ENCODE data around the gene F11R. TPM values are rescaled to one million over a fixed set of nuclear protein-coding genes. Genes with fewer than 3 reads are reported as not detected.

Gene F11R
- total and polyA plus RNA-seq, 2 donors (not counting 1 experiment from before 2014, with no cell fraction given), result 0.50 to 0.66 TPM

Other genes with a start within 250 kb of the F11R start
- gene LY9, start 225.0 kb downstream of the F11R start, total RNA-seq, result not detected in 2 replicates
- gene LY9, start 225.0 kb downstream of the F11R start, polyA plus RNA-seq, result not detected in 2 replicates
- gene CD244, start 158.3 kb downstream of the F11R start, total RNA-seq, result not detected in 2 replicates
- not detected in 2 replicates for gene CD244, start 158.3 kb downstream of the F11R start, polyA plus RNA-seq
- under 0.01 TPM in 1 of 2 replicates, not detected in the other for gene ITLN1, start 136.0 kb downstream of the F11R start, total RNA-seq
- gene ITLN1, start 136.0 kb downstream of the F11R start, polyA plus RNA-seq, result not detected in 2 replicates
- gene ITLN2, start 66.3 kb downstream of the F11R start, total RNA-seq, result not detected in 2 replicates
- not detected in 2 replicates for gene ITLN2, start 66.3 kb downstream of the F11R start, polyA plus RNA-seq
- 0.66 and 0.77 TPM in 2 replicates for gene TSTD1, start 17.8 kb upstream of the F11R start, total RNA-seq
- gene TSTD1, start 17.8 kb upstream of the F11R start, polyA plus RNA-seq, result 0.24 and 7.5 TPM in 2 replicates
- gene USF1, start 24.8 kb upstream of the F11R start, total RNA-seq, result 71.7 and 80.1 TPM in 2 replicates
- 23.9 and 25.0 TPM in 2 replicates for gene USF1, start 24.8 kb upstream of the F11R start, polyA plus RNA-seq
- not detected in 2 replicates for gene ARHGAP30, start 48.7 kb upstream of the F11R start, total RNA-seq
- 0.01 TPM in 1 of 2 replicates, not detected in the other for gene ARHGAP30, start 48.7 kb upstream of the F11R start, polyA plus RNA-seq
- under 0.01 and 0.33 TPM in 2 replicates for gene NECTIN4, start 68.4 kb upstream of the F11R start, total RNA-seq
- 0.07 and 0.16 TPM in 2 replicates for gene NECTIN4, start 68.4 kb upstream of the F11R start, polyA plus RNA-seq
- 0.77 and 3.0 TPM in 2 replicates for gene KLHDC9, start 77.2 kb upstream of the F11R start, total RNA-seq
- gene KLHDC9, start 77.2 kb upstream of the F11R start, polyA plus RNA-seq, result 0.95 and 1.5 TPM in 2 replicates
- 39.6 and 45.5 TPM in 2 replicates for gene PFDN2, start 96.9 kb upstream of the F11R start, total RNA-seq
- gene PFDN2, start 96.9 kb upstream of the F11R start, polyA plus RNA-seq, result 145 and 188 TPM in 2 replicates
- gene NIT1, start 97.0 kb upstream of the F11R start, total RNA-seq, result 24.7 and 30.6 TPM in 2 replicates
- gene NIT1, start 97.0 kb upstream of the F11R start, polyA plus RNA-seq, result 42.6 and 83.1 TPM in 2 replicates
- gene DEDD, start 111.5 kb upstream of the F11R start, total RNA-seq, result 15.4 and 21.6 TPM in 2 replicates
- 40.0 and 40.3 TPM in 2 replicates for gene DEDD, start 111.5 kb upstream of the F11R start, polyA plus RNA-seq
- gene UFC1, start 132.8 kb upstream of the F11R start, total RNA-seq, result 87.0 and 95.8 TPM in 2 replicates
- gene UFC1, start 132.8 kb upstream of the F11R start, polyA plus RNA-seq, result 154 and 168 TPM in 2 replicates
- gene USP21, start 138.3 kb upstream of the F11R start, total RNA-seq, result 7.7 and 10.2 TPM in 2 replicates
- gene USP21, start 138.3 kb upstream of the F11R start, polyA plus RNA-seq, result 11.7 and 13.6 TPM in 2 replicates
- gene PPOX, start 145.3 kb upstream of the F11R start, total RNA-seq, result 9.2 and 12.2 TPM in 2 replicates
- gene PPOX, start 145.3 kb upstream of the F11R start, polyA plus RNA-seq, result 5.6 and 6.0 TPM in 2 replicates
- 13.4 and 18.7 TPM in 2 replicates for gene B4GALT3, start 156.4 kb upstream of the F11R start, total RNA-seq
- 17.8 and 19.2 TPM in 2 replicates for gene B4GALT3, start 156.4 kb upstream of the F11R start, polyA plus RNA-seq
- 0.51 and 1.3 TPM in 2 replicates for gene ADAMTS4, start 177.9 kb upstream of the F11R start, total RNA-seq
- 0.75 and 1.0 TPM in 2 replicates for gene ADAMTS4, start 177.9 kb upstream of the F11R start, polyA plus RNA-seq
- 142 and 194 TPM in 2 replicates for gene NDUFS2, start 181.2 kb upstream of the F11R start, total RNA-seq
- gene NDUFS2, start 181.2 kb upstream of the F11R start, polyA plus RNA-seq, result 135 and 141 TPM in 2 replicates
- not detected in 2 replicates for gene FCER1G, start 194.1 kb upstream of the F11R start, total RNA-seq
- 0.21 and 0.85 TPM in 2 replicates for gene FCER1G, start 194.1 kb upstream of the F11R start, polyA plus RNA-seq
- gene APOA2, start 202.5 kb upstream of the F11R start, total RNA-seq, result not detected in 2 replicates
- gene APOA2, start 202.5 kb upstream of the F11R start, polyA plus RNA-seq, result not detected in 2 replicates
- 9.2 and 11.7 TPM in 2 replicates for gene TOMM40L, start 204.9 kb upstream of the F11R start, total RNA-seq
- 11.1 and 12.0 TPM in 2 replicates for gene TOMM40L, start 204.9 kb upstream of the F11R start, polyA plus RNA-seq
- not detected in 2 replicates for gene NR1I3, start 217.1 kb upstream of the F11R start, total RNA-seq
- not detected in 2 replicates for gene NR1I3, start 217.1 kb upstream of the F11R start, polyA plus RNA-seq
- not detected in 2 replicates for gene PCP4L1, start 237.6 kb upstream of the F11R start, total RNA-seq
- not detected in 2 replicates for gene PCP4L1, start 237.6 kb upstream of the F11R start, polyA plus RNA-seq

All from fibroblast of lung (primary cell).